ENCODE data around the gene KASH5.

GRCh38 chr19:49451430-49452181, 63.6 kb downstream of the KASH5 start, which contains the start of gene PIH1D1:
- TF ChIP-seq CTCF (conservative IDR thresholded peaks at IDR 0.05; ENCODE audit: low read depth, low read length) (no peak), EZH2 (IDR thresholded peaks at IDR 0.05; ENCODE audit: borderline replicate concordance, low read depth, low read length, poor library complexity, severe bottlenecking) (no peak)

All from A673 (cell line).